HUES6 (cell line): ENCODE results near the gene UBN1.

ENCODE experiments used
- H3K27ac ChIP-seq: 2 replicates; pipeline ENCODE4 v1.7.0; 2013; ENCODE audit warnings: low read depth, mild to moderate bottlenecking, low read length, inconsistent platforms
- H3K27me3 ChIP-seq: 2 replicates; pipeline ENCODE4 v1.6.1; 2013; ENCODE audit warnings: low read length; ENCODE audit not compliant: control insufficient read depth, insufficient read depth
- H3K36me3 ChIP-seq: 2 replicates; pipeline ENCODE4 v1.6.1; 2013; ENCODE audit warnings: low read length; ENCODE audit not compliant: control insufficient read depth, insufficient read depth
- H3K4me1 ChIP-seq: 2 replicates; pipeline ENCODE4 v1.6.1; 2013; ENCODE audit warnings: low read length; ENCODE audit not compliant: control insufficient read depth, insufficient read depth
- H3K4me3 ChIP-seq: 2 replicates; pipeline ENCODE4 v1.5.1; 2013; ENCODE audit warnings: low read depth, low read length
- H3K9ac ChIP-seq: one replicate; pipeline ENCODE4 v1.6.1; 2013; ENCODE audit warnings: mild to moderate bottlenecking, low read length
- H3K9me3 ChIP-seq: 2 replicates; pipeline ENCODE4 v1.6.1; 2013; ENCODE audit warnings: low read depth, low read length; ENCODE audit not compliant: control insufficient read depth, insufficient read depth

The UBN1 gene

GRCh38 chr16:4846503-4846900, 779 bp upstream of the UBN1 start:
- Histone ChIP-seq H3K27ac (peak overlapping the region; percentile 98), H3K9me3 (no peaks in the 10 kb centered on the region), H3K4me3 (peak overlapping the region; percentile 72), H3K27me3 (no peaks in the 10 kb centered on the region), H3K4me1 (peaks cover 4% of the 10 kb centered on the region; the same call in 1 of the 2 replicates), H3K36me3 (peaks cover 35% of the 10 kb centered on the region), H3K9ac (peak overlapping the region; percentile 98)

- H3K4me1 ChIP-seq = peaks cover 4% of the 10 kb centered on the region; the same call in 1 of the 2 replicates
- peaks cover 27% of the 10 kb centered on the region for H3K36me3 ChIP-seq
- H3K27ac ChIP-seq = peak overlapping the region; percentile 98; the same call in 1 of the 2 replicates
Observed at GRCh38 chr16:4847774-4848587, 700 bp downstream of the UBN1 start.

GRCh38 chr16:4850211-4850610, 2.9 kb downstream of the UBN1 start:
- Histone ChIP-seq H3K27me3 (no peaks in the 10 kb centered on the region), H3K9ac (no peak overlapping the region), H3K4me3 (0 out of 2 replicates have a peak overlapping the region, but pooled peaks have one; percentile 23), H3K9me3 (no peaks in the 10 kb centered on the region), H3K36me3 (peaks cover 29% of the 10 kb centered on the region), H3K4me1 (peaks cover 4% of the 10 kb centered on the region; the same call in 1 of the 2 replicates), H3K27ac (no peak overlapping the region)

More at GRCh38 chr16:4847774-4848587, 700 bp downstream of the UBN1 start:
- Histone ChIP-seq H3K27me3 (no peaks in the 10 kb centered on the region), H3K4me3 (peak overlapping the region; percentile 72), H3K9me3 (no peaks in the 10 kb centered on the region), H3K9ac (peak overlapping the region; percentile 98)

- no peaks in the 10 kb centered on the region for H3K9me3 ChIP-seq
- H3K36me3 ChIP-seq = peaks cover 43% of the 10 kb centered on the region
- no peaks in the 10 kb centered on the region for H3K27me3 ChIP-seq
- H3K4me3 ChIP-seq = no peak overlapping the region
- no peaks in the 10 kb centered on the region; the same call in 1 of the 2 replicates for H3K4me1 ChIP-seq
- H3K27ac ChIP-seq = no peak overlapping the region
- no peak overlapping the region for H3K9ac ChIP-seq
Observed at GRCh38 chr16:4852221-4852872, 5.1 kb downstream of the UBN1 start.

GRCh38 chr16:4855371-4855770, 8.1 kb downstream of the UBN1 start:
- no peaks in the 10 kb centered on the region for H3K9me3 ChIP-seq
- no peaks in the 10 kb centered on the region for H3K4me1 ChIP-seq
- no peak overlapping the region for H3K9ac ChIP-seq
- no peak overlapping the region for H3K4me3 ChIP-seq
- peaks cover 73% of the 10 kb centered on the region for H3K36me3 ChIP-seq
- no peaks in the 10 kb centered on the region for H3K27me3 ChIP-seq
- no peak overlapping the region for H3K27ac ChIP-seq

GRCh38 chr16:4855804-4856203, 8.5 kb downstream of the UBN1 start:
- Histone ChIP-seq H3K36me3 (peaks cover 77% of the 10 kb centered on the region), H3K9ac (no peak overlapping the region), H3K4me3 (no peak overlapping the region), H3K4me1 (no peaks in the 10 kb centered on the region), H3K9me3 (no peaks in the 10 kb centered on the region), H3K27me3 (no peaks in the 10 kb centered on the region), H3K27ac (no peak overlapping the region)

GRCh38 chr16:4859190-4859899, 12.1 kb downstream of the UBN1 start:
- H3K27me3 ChIP-seq = no peaks in the 10 kb centered on the region
- H3K9ac ChIP-seq = no peak overlapping the region
- no peak overlapping the region for H3K27ac ChIP-seq
- no peak overlapping the region for H3K4me3 ChIP-seq
- no peaks in the 10 kb centered on the region for H3K9me3 ChIP-seq
- H3K4me1 ChIP-seq = no peaks in the 10 kb centered on the region
- H3K36me3 ChIP-seq = peaks cover 92% of the 10 kb centered on the region

GRCh38 chr16:4859900-4860255, 12.6 kb downstream of the UBN1 start:
- no peak overlapping the region for H3K4me3 ChIP-seq
- no peaks in the 10 kb centered on the region for H3K27me3 ChIP-seq
- H3K9ac ChIP-seq = no peak overlapping the region
- H3K36me3 ChIP-seq = peaks cover 89% of the 10 kb centered on the region
- no peaks in the 10 kb centered on the region for H3K4me1 ChIP-seq
- no peak overlapping the region for H3K27ac ChIP-seq
- no peaks in the 10 kb centered on the region for H3K9me3 ChIP-seq

GRCh38 chr16:4860727-4861342, 13.6 kb downstream of the UBN1 start:
- no peak overlapping the region for H3K27ac ChIP-seq
- H3K4me1 ChIP-seq = no peaks in the 10 kb centered on the region
- no peaks in the 10 kb centered on the region for H3K27me3 ChIP-seq
- no peak overlapping the region for H3K4me3 ChIP-seq
- H3K9me3 ChIP-seq = no peaks in the 10 kb centered on the region
- no peak overlapping the region for H3K9ac ChIP-seq
- peaks cover 79% of the 10 kb centered on the region for H3K36me3 ChIP-seq

- Histone ChIP-seq H3K27ac (no peak overlapping the region), H3K4me3 (no peak overlapping the region), H3K4me1 (no peaks in the 10 kb centered on the region), H3K36me3 (peaks cover 67% of the 10 kb centered on the region), H3K9me3 (no peaks in the 10 kb centered on the region), H3K27me3 (no peaks in the 10 kb centered on the region), H3K9ac (no peak overlapping the region)
Observed at GRCh38 chr16:4862639-4863038, 15.4 kb downstream of the UBN1 start.
